22Rv1 (cell line): Measurements from ENCODE around the gene CDIP1.

Experiments used
- CTCF ChIP-seq: fragments of 450-650 bp; IDR thresholded peaks from 2 replicates; pipeline ENCODE4 v1.5.1; 2017; ENCODE audit warnings: mild to moderate bottlenecking
- ZFX ChIP-seq: fragments of 450-650 bp; IDR thresholded peaks from 2 replicates; pipeline ENCODE4 v1.6.1; 2017; ENCODE audit warnings: antibody characterized with exemption, borderline replicate concordance

- no peak for TF ChIP-seq CTCF
- TF ChIP-seq ZFX: no peak
Observed at GRCh38 chr16:4514606-4515005, 24.0 kb downstream of the CDIP1 start.
